A549 (cell line): ENCODE measurements around the gene WDR26. TPM values are rescaled to one million over a fixed set of nuclear protein-coding genes. Genes with fewer than 3 reads are reported as not detected.
"Not testable (repeated sequence)": the region's sequence is repeated elsewhere in the genome, so short reads cannot be mapped to it uniquely, and the experiment has no call there.

Experiments
- ATAC-seq, 2 experiments: fragments of 200-7000 bp in 1 of 2; fragments of >200 bp in 1 of 2; cut with Nextera tagmentation in 1 of 2; cut with Tn5 transposase in 1 of 2; 3 replicates each; pipeline versions ENCODE4 v1.8.0 to v1.9.1; 2018 to 2020; ENCODE audit warnings: mild to moderate bottlenecking in 1 of 2, moderate library complexity in 1 of 2
- CTCF ChIA-PET: fragments of 300-600 bp; sonication (Branson Sonifier 250); formaldehyde crosslinking; extraction: SDS; loops from one replicate; lab custom pipeline; 2021; ENCODE audit warnings: antibody characterized with exemption, inconsistent platforms; lab: Yijun Ruan, JAX
- POLR2A ChIA-PET: fragments of 350-600 bp; formaldehyde crosslinking; extraction: SDS; loops from one replicate; lab custom pipeline; 2021; ENCODE audit warnings: antibody characterized with exemption, inconsistent platforms; lab: Yijun Ruan, JAX
- DNase-seq, 2 experiments: peaks; one replicate each; pipeline versions ENCODE4 v3.0.0 to v3.0.0-alpha.2; 2011 to 2016; ENCODE audit warnings: low read depth in 1 of 2, low spot score in 1 of 2
- FAIRE-seq: peaks from 2 replicates; lab custom pipeline; 2011; peaks lifted over from hg19 to GRCh38; lab: Jason Lieb, UNC
- H3K27ac ChIP-seq, 2 experiments: fragments of >200 bp; sonication (Bioruptor Twin); formaldehyde crosslinking; 3 replicates each; pipeline ENCODE4 v1.5.1; 2016 to 2017
- H3K4me1 ChIP-seq: fragments of >200 bp; sonication (Bioruptor Twin); formaldehyde crosslinking; 3 replicates; pipeline ENCODE4 v1.6.1; 2016
- H3K4me2 ChIP-seq: fragments of >200 bp; sonication (Bioruptor Twin); formaldehyde crosslinking; 3 replicates; pipeline ENCODE4 v1.6.1; 2016
- H3K4me3 ChIP-seq: fragments of >200 bp; sonication (Bioruptor Twin); formaldehyde crosslinking; 3 replicates; pipeline ENCODE4 v1.5.1; 2016
- H3K9me3 ChIP-seq: fragments of >200 bp; sonication (Bioruptor Twin); formaldehyde crosslinking; 3 replicates; pipeline ENCODE4 v1.6.1; 2016
- BHLHE40 ChIP-seq: IDR thresholded peaks from 2 replicates; pipeline ENCODE4 v1.6.1; 2012; ENCODE audit warnings: low read depth, low read length, inconsistent platforms
- CBX2 ChIP-seq: fragments of 200-600 bp; sonication (generic); IDR thresholded peaks from 2 replicates; pipeline ENCODE4 v1.6.1; 2016; ENCODE audit warnings: low read depth, mild to moderate bottlenecking, borderline replicate concordance
- CBX8 ChIP-seq: fragments of 200-600 bp; sonication (generic); IDR thresholded peaks from 2 replicates; pipeline ENCODE4 v1.6.1; 2016
- CEBPB ChIP-seq, 2 experiments: fragments of >200 bp in 1 of 2; sonication (Bioruptor Twin) in 1 of 2; formaldehyde crosslinking in 1 of 2; IDR thresholded peaks; 2 replicates each; pipeline ENCODE4 v1.6.1; 2012 to 2016
- CHD2 ChIP-seq: fragments of 150-350 bp; IDR thresholded peaks from 2 replicates; pipeline ENCODE4 v1.6.1; 2014; ENCODE audit warnings: low read length; ENCODE audit not compliant: partially characterized antibody
- E2F6 ChIP-seq: IDR thresholded peaks from 2 replicates; pipeline ENCODE4 v1.6.1; 2012; ENCODE audit warnings: low read depth, borderline replicate concordance
- ELK1 ChIP-seq: fragments of 150-350 bp; IDR thresholded peaks from 2 replicates; pipeline ENCODE4 v1.6.1; 2014; ENCODE audit warnings: low read depth, mild to moderate bottlenecking, low read length
- EP300 ChIP-seq, 2 experiments: fragments of >200 bp; sonication (Bioruptor Twin); formaldehyde crosslinking; IDR thresholded peaks; 2 replicates in 1 of 2; 3 replicates in 1 of 2; pipeline ENCODE4 v1.6.1; 2016 to 2017
- ESRRA ChIP-seq: fragments of 150-350 bp; IDR thresholded peaks from 2 replicates; pipeline ENCODE4 v1.6.1; 2014; ENCODE audit warnings: mild to moderate bottlenecking, low read length, borderline replicate concordance
- FOSL2 ChIP-seq, 2 experiments: fragments of 450-650 bp in 1 of 2; fragments of >200 bp in 1 of 2; sonication (Bioruptor Twin) in 1 of 2; formaldehyde crosslinking; IDR thresholded peaks; 2 replicates each; pipeline versions ENCODE4 v1.5.0 to v1.6.1; 2016 to 2020; ENCODE audit warnings: mild to moderate bottlenecking in 1 of 2, moderate library complexity in 1 of 2
- HDAC2 ChIP-seq: fragments of 200-600 bp; sonication (generic); IDR thresholded peaks from 2 replicates; pipeline ENCODE4 v1.6.1; 2016
- HMGXB4 ChIP-seq: fragments of 250-450 bp; sonication (Bioruptor Pico); IDR thresholded peaks from 2 replicates; pipeline ENCODE4 v1.5.0; 2021; ENCODE audit warnings: mild to moderate bottlenecking, moderate library complexity, borderline replicate concordance
- HOXB13 ChIP-seq: fragments of 250-450 bp; sonication (Bioruptor Pico); IDR thresholded peaks from 2 replicates; pipeline ENCODE4 v1.5.0; 2020; ENCODE audit warnings: low read depth, mild to moderate bottlenecking, moderate library complexity
- JUNB ChIP-seq: fragments of >200 bp; sonication (Bioruptor Twin); formaldehyde crosslinking; IDR thresholded peaks from 2 replicates; pipeline ENCODE4 v1.6.1; 2016
- REST ChIP-seq: fragments of 200-600 bp; sonication (generic); IDR thresholded peaks from 2 replicates; pipeline ENCODE4 v1.6.1; 2016; ENCODE audit warnings: antibody characterized with exemption, mild to moderate bottlenecking, moderate library complexity
- RFX5 ChIP-seq: fragments of 450-650 bp; IDR thresholded peaks from 2 replicates; pipeline ENCODE4 v1.7.1; 2014; ENCODE audit warnings: antibody characterized with exemption, mild to moderate bottlenecking, moderate library complexity
- TFCP2L1 ChIP-seq: fragments of 250-450 bp; sonication (Bioruptor Pico); IDR thresholded peaks from 2 replicates; pipeline ENCODE4 v1.5.0; 2021; ENCODE audit warnings: mild to moderate bottlenecking
- ZSCAN20 ChIP-seq: fragments of 250-450 bp; sonication (Bioruptor Pico); IDR thresholded peaks from 2 replicates; pipeline ENCODE4 v1.8.0; 2022; ENCODE audit warnings: mild to moderate bottlenecking, moderate library complexity
- WGBS: methylation state at CpG from one replicate; pipeline ENCODE4 v1.1.6; 2017; ENCODE audit errors: missing lambda C conversion rate; 5-methylcytosine and 5-hydroxymethylcytosine counted together
- polyA plus RNA-seq, 4 experiments: library from polyadenylated mRNA; depleted of rRNA in 3 of 4; stranded (reverse); fragments of >200 nt; fragmentation: RNase III in 1 of 4; extraction: RNeasy Plus Mini Kit Qiagen cat#74134 plus additional on column Dnase treatment in 1 of 4; gene quantifications; 2 replicates in 3 of 4; 3 replicates in 1 of 4; pipeline ENCODE4 v1.2.3, GENCODE V29; 2011 to 2017

The WDR26 gene
- polyA plus RNA-seq, 2 of the 4 experiments (the other 2 are of a cell fraction): 38.4 to 45.2 TPM

- no peaks in the 10 kb centered on the region for H3K9me3 ChIP-seq
- H3K4me3 ChIP-seq: no peak overlapping the region
- H3K27ac ChIP-seq: 0 out of 6 replicates have a peak overlapping the region, but pooled peaks of 1 of the 2 experiments have one; percentile 43
- DNase-seq (no peak), ATAC-seq (peak in 1 of 2 experiments; percentile 64; a peak in 4 of 6 replicates), FAIRE-seq (no peak)
- ChIA-PET POLR2A (no interaction called here), CTCF (interaction anchor here (1.5 kb wide), 1 partner anchor 23 kb away, joined by 3 read pairs; no protein-coding TSS in a partner anchor)
- no peak for TF ChIP-seq ELK1
- TF ChIP-seq FOSL2 (IDR thresholded peaks at IDR 0.05): no peak
- TF ChIP-seq FOSL2 (CRISPR knock-in tag; IDR thresholded peaks at IDR 0.05): peak; percentile 41; the same call in 1 of the 2 replicates
- no peak for TF ChIP-seq TFCP2L1
- 88% methylated on average over 1 of the region's 1 CpG for WGBS
- H3K4me2 ChIP-seq: peak overlapping the region; percentile 32; the same call in 2 of the 3 replicates
- peaks cover 50% of the 10 kb centered on the region for H3K4me1 ChIP-seq
Measured at GRCh38 chr1:224427346-224427745, 7.3 kb downstream of the WDR26 start.

GRCh38 chr1:224426869-224427268 lies 7.7 kb downstream of the WDR26 start:
- POLR2A ChIA-PET: interaction anchor here (0.7 kb wide), 1 partner anchor 194 kb away, joined by 8 read pairs; no protein-coding TSS in a partner anchor
- not testable (repeated sequence) for FAIRE-seq, ATAC-seq, DNase-seq, H3K9me3 ChIP-seq, H3K4me3 ChIP-seq
- CTCF ChIA-PET: interaction anchor here (1.5 kb wide), 1 partner anchor 23 kb away, joined by 3 read pairs; no protein-coding TSS in a partner anchor
- Histone ChIP-seq H3K4me2 (peak overlapping the region; percentile 32; the same call in 1 of the 3 replicates), H3K4me1 (peaks cover 45% of the 10 kb centered on the region), H3K27ac (0 out of 6 replicates have a peak overlapping the region, but pooled peaks of 1 of the 2 experiments have one; percentile 43)
- WGBS: 91% methylated on average over 8 of the region's 8 CpGs

- no peak overlapping the region for H3K27ac ChIP-seq
- ATAC-seq (no peak), DNase-seq (no peak), FAIRE-seq (no peak)
- ChIA-PET CTCF (interaction anchor here (2.0 kb wide), 1 partner anchor 32 kb away, joined by 7 read pairs; no protein-coding TSS in a partner anchor), POLR2A (no interaction called here)
- no peak for TF ChIP-seq HDAC2
- no peak for TF ChIP-seq HOXB13
- no peak for TF ChIP-seq TFCP2L1
- no peak for TF ChIP-seq CBX8
- no peak for TF ChIP-seq ZSCAN20
- TF ChIP-seq FOSL2 (IDR thresholded peaks at IDR 0.05): no peak
- no peak for TF ChIP-seq FOSL2 (CRISPR knock-in tag; IDR thresholded peaks at IDR 0.05)
- no peak for TF ChIP-seq RFX5
- TF ChIP-seq CEBPB (IDR thresholded peaks at IDR 0.05): no peak
- no peak for TF ChIP-seq CBX2
- no peak for TF ChIP-seq JUNB
- TF ChIP-seq HMGXB4 (CRISPR knock-in tag): no peak
- no peak for TF ChIP-seq CHD2
- TF ChIP-seq EP300 (IDR thresholded peaks at IDR 0.05): no peak
- TF ChIP-seq BHLHE40: no peak
- no peak for TF ChIP-seq REST
- no peak for TF ChIP-seq E2F6
- TF ChIP-seq ESRRA: no peak
- 92% methylated on average over 6 of the region's 6 CpGs for WGBS
- no peaks in the 10 kb centered on the region for H3K9me3 ChIP-seq
- peaks cover 30% of the 10 kb centered on the region for H3K4me1 ChIP-seq
- H3K4me3 ChIP-seq: no peak overlapping the region
- no peak overlapping the region for H3K4me2 ChIP-seq
Measured at GRCh38 chr1:224425279-224425884, 9.2 kb downstream of the WDR26 start.
